Body of pancreas (tissue), 4 donors: ENCODE measurements around the gene RNF130. TPM values are rescaled to one million over a fixed set of nuclear protein-coding genes. Genes with fewer than 3 reads are reported as not detected.

Experiments used
- ATAC-seq: fragments of 150-250 bp; one replicate; pipeline ENCODE4 v1.9.1; 2016
- DNase-seq, 4 donors: peaks; one replicate each; pipeline ENCODE4 v3.0.0-alpha.2; 2019
- H3K27ac ChIP-seq, 4 donors: fragments of 200-600 bp; sonication (generic); 1 replicate in 3 of 4; 2 replicates in 1 of 4; pipeline versions ENCODE4 v1.5.1 to v1.6.1; 2016 to 2019; ENCODE audit warnings: mild to moderate bottlenecking in 1 of 4, mixed read lengths in 1 of 4, moderate library complexity in 1 of 4
- H3K27me3 ChIP-seq, 2 donors: fragments of 200-600 bp; sonication (generic); one replicate each; pipeline ENCODE4 v1.6.0; 2016; ENCODE audit warnings: mild to moderate bottlenecking in 1 of 2
- H3K36me3 ChIP-seq, 2 donors: fragments of 200-600 bp; sonication (generic); replicated peaks in 1 of 2; 2 replicates each; pipeline ENCODE4 v1.5.1; 2016; ENCODE audit warnings: low read depth in 2 of 2; ENCODE audit not compliant: insufficient read depth in 1 of 2
- H3K4me1 ChIP-seq: fragments of 200-600 bp; sonication (generic); one replicate; pipeline ENCODE4 v1.6.0; 2016
- H3K4me3 ChIP-seq, 2 donors: fragments of 200-600 bp; sonication (generic); 1 replicate in 1 of 2; 2 replicates in 1 of 2; pipeline ENCODE4 v1.5.1; 2016 to 2019
- H3K9me3 ChIP-seq, 3 donors: fragments of 200-600 bp; sonication (generic); 1 replicate in 2 of 3; 2 replicates in 1 of 3; pipeline ENCODE4 v1.5.1; 2016
- POLR2A ChIP-seq, 3 donors: fragments of 450-650 bp; IDR thresholded peaks; one replicate each; pipeline ENCODE4 v1.6.1; 2016; ENCODE audit warnings: antibody characterized with exemption in 3 of 3, mild to moderate bottlenecking in 2 of 3
- WGBS, 2 donors: methylation state at CpG; one replicate each; pipeline ENCODE4 v1.1.5; 2017; 5-methylcytosine and 5-hydroxymethylcytosine counted together
- intact Hi-C: fragments of 100-400 bp; cut with DNase I; formaldehyde crosslinking; loops from one replicate; pipeline ENCODE4 v1.15.1; 2023
- microRNA counts, 2 donors: library from miRNA; unstranded; fragments of <30 nt; microRNA quantifications; one replicate each; lab custom pipeline; 2017
- microRNA-seq, 2 donors: library from miRNA; unstranded; fragments of <30 nt; microRNA quantifications; one replicate each; pipeline ENCODE4, GENCODE V29; 2016; ENCODE audit warnings: borderline number of aligned reads in 2 of 2, borderline replicate concordance in 2 of 2
- small RNA-seq: library from RNA; depleted of rRNA; stranded (forward); fragments of <200 nt; gene quantifications from one replicate; pipeline ENCODE3, GENCODE V24; 2016
- total RNA-seq, 2 donors: library from RNA; depleted of rRNA; stranded (reverse); fragments of >200 nt; gene quantifications; one replicate each; pipeline ENCODE4 v1.1.0, GENCODE V29; 2016
- TF ChIP-seq, protein P1 (sequence below), 7 experiments: fragments of 450-650 bp in 4 of 7; fragments of 200-600 bp in 3 of 7; sonication (generic) in 3 of 7; IDR thresholded peaks; one replicate each; pipeline ENCODE4 v1.5.1; 2016 to 2019; ENCODE audit warnings: antibody characterized with exemption in 7 of 7

RNF130 gene
- total RNA-seq, 2 donors from 2014 or later: 32.3 to 58.9 TPM

DNA sequence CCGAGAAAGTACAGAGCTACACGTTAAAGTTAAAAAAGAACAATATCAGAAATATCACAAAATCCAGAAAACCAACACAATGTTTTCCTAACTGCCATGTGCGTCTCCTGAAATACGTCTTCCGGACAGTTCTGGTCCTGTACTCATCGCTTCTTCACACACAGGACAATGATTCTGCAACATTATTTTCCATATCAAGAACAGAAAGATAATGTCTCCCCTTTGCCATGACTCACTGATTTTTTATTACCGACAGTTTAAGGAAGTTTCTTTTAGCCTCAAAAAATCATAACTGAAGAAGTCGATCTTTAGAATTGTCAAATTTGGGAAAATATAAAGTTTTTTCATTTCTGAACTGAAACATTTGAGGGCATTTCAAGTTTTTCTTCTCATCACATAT, 166.4 kb downstream of the RNF130 start:
- Histone ChIP-seq H3K36me3 (peaks cover 0 to 4% of the 10 kb centered on the region in 2 donors), H3K27me3 (no peaks in the 10 kb centered on the region), H3K4me1 (peaks cover 35% of the 10 kb centered on the region), H3K4me3 (no peak overlapping the region), H3K9me3 (no peaks in the 10 kb centered on the region), H3K27ac (no peak overlapping the region)
- ATAC-seq: no peak
- no peak for TF ChIP-seq POLR2A (IDR thresholded peaks at IDR 0.05)
- TF ChIP-seq, protein P1, sequence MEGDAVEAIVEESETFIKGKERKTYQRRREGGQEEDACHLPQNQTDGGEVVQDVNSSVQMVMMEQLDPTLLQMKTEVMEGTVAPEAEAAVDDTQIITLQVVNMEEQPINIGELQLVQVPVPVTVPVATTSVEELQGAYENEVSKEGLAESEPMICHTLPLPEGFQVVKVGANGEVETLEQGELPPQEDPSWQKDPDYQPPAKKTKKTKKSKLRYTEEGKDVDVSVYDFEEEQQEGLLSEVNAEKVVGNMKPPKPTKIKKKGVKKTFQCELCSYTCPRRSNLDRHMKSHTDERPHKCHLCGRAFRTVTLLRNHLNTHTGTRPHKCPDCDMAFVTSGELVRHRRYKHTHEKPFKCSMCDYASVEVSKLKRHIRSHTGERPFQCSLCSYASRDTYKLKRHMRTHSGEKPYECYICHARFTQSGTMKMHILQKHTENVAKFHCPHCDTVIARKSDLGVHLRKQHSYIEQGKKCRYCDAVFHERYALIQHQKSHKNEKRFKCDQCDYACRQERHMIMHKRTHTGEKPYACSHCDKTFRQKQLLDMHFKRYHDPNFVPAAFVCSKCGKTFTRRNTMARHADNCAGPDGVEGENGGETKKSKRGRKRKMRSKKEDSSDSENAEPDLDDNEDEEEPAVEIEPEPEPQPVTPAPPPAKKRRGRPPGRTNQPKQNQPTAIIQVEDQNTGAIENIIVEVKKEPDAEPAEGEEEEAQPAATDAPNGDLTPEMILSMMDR (IDR thresholded peaks at IDR 0.05): no peak
- no peak for DNase-seq
- intact Hi-C loops: loop anchor here (10.0 kb wide), 1 partner anchor 100 kb away; the partner anchor contains the start of gene MGAT4B
- WGBS, 2 donors: 82 to 92% methylated on average over 8 of the region's 8 CpGs

MicroRNAs encoded within 50 kb of the gene (microRNA counts, 767-probe panel; counts per million panel counts)
- microRNA hsa-miR-340-5p (lab: Ali Mortazavi, UCI): 0 to 736 counts per million in 2 donors

Small RNAs within 50 kb of the gene (microRNA-seq; reads per million reads assigned to microRNA genes)
- 44.2 to 75.4 reads per million in 2 donors for gene MIR340

Small RNAs within 50 kb of the gene (small RNA-seq; reads per million reads assigned to genes)
- 44.8 reads per million, percentile 95 among the genes with 10 or more reads in this experiment for gene MIR340

Other genes with a start within 250 kb of the RNF130 start
- gene MRNIP, start 212.9 kb downstream of the RNF130 start, total RNA-seq: 10 to 100 TPM; 23.4 to 34.8 TPM
- gene TBC1D9B, start 163.9 kb downstream of the RNF130 start, total RNA-seq: 100 to 1,000 TPM in 1 of 2 donors, 10 to 100 TPM in 1; 69.8 to 121 TPM
- gene RASGEF1C, start 137.5 kb upstream of the RNF130 start, total RNA-seq: not detected
- gene MAPK9, start 220.3 kb upstream of the RNF130 start, total RNA-seq: 10 to 100 TPM; 20.4 to 33.2 TPM